Kasumi-1 (cell line): ENCODE data around the gene TMEM132C.
"Not testable (repeated sequence)": the region's sequence is repeated elsewhere in the genome, so short reads cannot be mapped to it uniquely, and the experiment has no call there.

Experiments used
- DNase-seq, 2 experiments: peaks; one replicate each; lab custom pipeline; 2025; lab: John Stamatoyannopoulos, UW

TMEM132C gene

GRCh38 chr12:128483526-128484255 lies 216.7 kb downstream of the TMEM132C start:
- DNase-seq = no peak

GRCh38 chr12:128497376-128497775 lies 230.4 kb downstream of the TMEM132C start:
- not testable (repeated sequence) for DNase-seq

- DNase-seq = no peak
Measured at GRCh38 chr12:128507470-128507869, 240.5 kb downstream of the TMEM132C start.

GRCh38 chr12:128509170-128509569 lies 242.2 kb downstream of the TMEM132C start:
- no peak for DNase-seq

- DNase-seq = no peak
Measured at GRCh38 chr12:128510511-128510910, 243.5 kb downstream of the TMEM132C start.

- DNase-seq = no peak
Measured at GRCh38 chr12:128513331-128513730, 246.4 kb downstream of the TMEM132C start.

GRCh38 chr12:128513831-128514230 lies 246.9 kb downstream of the TMEM132C start:
- DNase-seq = no peak

- DNase-seq = no peak
Measured at GRCh38 chr12:128518644-128519043, 251.7 kb downstream of the TMEM132C start.

GRCh38 chr12:128519426-128519825 lies 252.5 kb downstream of the TMEM132C start:
- DNase-seq = no peak

GRCh38 chr12:128521981-128522380 lies 255.0 kb downstream of the TMEM132C start:
- DNase-seq = no peak

- DNase-seq = no peak
Measured at GRCh38 chr12:128524439-128524838, 257.5 kb downstream of the TMEM132C start.

- no peak for DNase-seq
Measured at GRCh38 chr12:128531170-128531569, 264.2 kb downstream of the TMEM132C start.

- no peak for DNase-seq
Measured at GRCh38 chr12:128534906-128535305, 267.9 kb downstream of the TMEM132C start.

GRCh38 chr12:128536810-128537209 lies 269.8 kb downstream of the TMEM132C start:
- no peak for DNase-seq

- DNase-seq = no peak
Measured at GRCh38 chr12:128537668-128538067, 270.7 kb downstream of the TMEM132C start.

- no peak for DNase-seq
Measured at GRCh38 chr12:128542844-128543243, 275.9 kb downstream of the TMEM132C start.

- DNase-seq = no peak
Measured at GRCh38 chr12:128543460-128543859, 276.5 kb downstream of the TMEM132C start.

- DNase-seq = no peak
Measured at GRCh38 chr12:128543971-128544370, 277.0 kb downstream of the TMEM132C start.

- DNase-seq = no peak
Measured at GRCh38 chr12:128548949-128549348, 282.0 kb downstream of the TMEM132C start.

- no peak for DNase-seq
Measured at GRCh38 chr12:128549601-128550218, 282.7 kb downstream of the TMEM132C start.

- no peak for DNase-seq
Measured at GRCh38 chr12:128551266-128551665, 284.3 kb downstream of the TMEM132C start.

GRCh38 chr12:128554546-128555304 lies 287.8 kb downstream of the TMEM132C start:
- DNase-seq = no peak

GRCh38 chr12:128557231-128557630 lies 290.3 kb downstream of the TMEM132C start:
- DNase-seq = no peak
